GM19467 (cell line): ENCODE data around the gene TCF7L1.
"Not testable (repeated sequence)": the region's sequence is repeated elsewhere in the genome, so short reads cannot be mapped to it uniquely, and the experiment has no call there.

Experiments used
- ATAC-seq: cut with Tn5 transposase; IDR thresholded peaks from one replicate; pipeline ENCODE4 v1.9.1; 2021; ENCODE audit warnings: mild to moderate bottlenecking, moderate library complexity; ENCODE audit not compliant: unreplicated experiment

The TCF7L1 gene

DNA sequence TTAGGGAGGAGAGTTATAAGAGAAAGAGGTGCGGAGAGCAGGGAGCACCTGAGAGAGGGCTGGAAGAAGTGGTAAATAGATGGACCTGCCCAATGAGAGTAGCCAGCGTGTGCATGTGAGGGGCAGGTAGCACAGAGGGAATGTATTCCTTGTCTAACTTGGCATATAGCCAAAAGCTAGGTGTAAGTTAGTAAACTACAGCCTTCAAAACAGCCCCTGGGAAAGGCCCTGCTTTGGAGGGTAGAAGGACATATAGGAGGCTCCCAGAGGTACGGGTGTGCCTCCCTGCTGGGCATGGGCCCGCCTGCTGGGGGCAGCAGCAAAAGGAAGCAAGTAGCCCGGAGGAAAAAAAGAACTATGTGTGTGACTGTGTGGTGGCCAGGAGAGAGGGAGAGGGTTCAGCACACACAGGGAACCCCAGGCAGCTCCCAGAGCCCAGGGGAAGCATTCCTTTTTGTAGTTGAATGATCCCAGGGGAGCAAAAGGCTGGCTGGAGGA is 48.0 kb downstream of the TCF7L1 start:
- no peak for ATAC-seq

DNA sequence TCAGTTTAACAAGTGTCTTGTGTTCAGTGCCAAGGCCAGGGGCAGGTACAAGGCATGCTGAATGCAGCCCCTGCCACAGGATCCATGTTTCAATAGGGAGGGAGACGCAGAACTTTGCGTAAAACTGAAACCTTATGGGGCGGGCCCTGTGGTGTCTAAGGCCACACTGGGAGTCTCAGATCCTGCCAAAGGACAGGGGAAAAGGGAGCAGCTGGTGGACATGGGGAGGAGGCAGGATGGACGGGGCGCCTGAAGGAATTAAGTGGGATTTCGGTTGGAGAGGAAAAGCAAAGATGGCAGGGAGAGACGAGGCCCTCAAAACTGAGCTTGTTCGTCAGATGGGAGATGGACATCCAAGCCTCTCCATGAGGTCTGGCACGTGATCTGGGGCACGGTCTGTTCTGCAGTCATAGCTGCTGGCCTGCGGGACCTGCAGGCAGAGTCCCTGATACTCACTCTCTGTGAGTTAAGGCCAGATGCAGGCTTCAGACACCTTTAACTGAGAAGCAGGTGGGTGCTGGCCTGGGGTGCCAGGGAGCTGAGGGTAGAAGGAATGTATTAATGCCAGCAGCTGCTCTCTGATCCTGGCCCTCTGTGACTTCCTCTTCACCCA is 48.8 kb downstream of the TCF7L1 start:
- ATAC-seq = no peak

- no peak for ATAC-seq
Measured at GRCh38 chr2:85183076-85183475, 49.9 kb downstream of the TCF7L1 start.

DNA sequence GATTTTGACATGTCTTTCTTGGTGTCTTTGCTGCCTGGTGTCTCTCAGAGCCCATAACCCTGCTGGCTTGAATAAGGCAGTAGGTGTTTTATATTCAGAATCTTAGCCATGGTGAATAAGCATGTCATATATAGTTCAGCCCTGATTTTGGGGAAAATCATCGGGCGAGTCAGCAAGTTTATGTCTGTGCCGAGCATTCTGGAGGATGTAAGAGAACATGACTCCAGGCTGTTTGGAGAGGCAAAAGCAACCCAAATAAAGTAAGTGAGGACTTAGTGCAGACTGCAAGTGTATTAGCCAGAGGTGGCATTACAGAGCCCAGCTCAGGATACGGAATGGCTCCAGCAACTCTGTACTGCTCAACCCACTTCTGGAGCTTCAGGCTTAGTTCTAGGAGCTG is 50.3 kb downstream of the TCF7L1 start:
- ATAC-seq = no peak

GRCh38 chr2:85184231-85184630 is 51.0 kb downstream of the TCF7L1 start:
- no peak for ATAC-seq

DNA sequence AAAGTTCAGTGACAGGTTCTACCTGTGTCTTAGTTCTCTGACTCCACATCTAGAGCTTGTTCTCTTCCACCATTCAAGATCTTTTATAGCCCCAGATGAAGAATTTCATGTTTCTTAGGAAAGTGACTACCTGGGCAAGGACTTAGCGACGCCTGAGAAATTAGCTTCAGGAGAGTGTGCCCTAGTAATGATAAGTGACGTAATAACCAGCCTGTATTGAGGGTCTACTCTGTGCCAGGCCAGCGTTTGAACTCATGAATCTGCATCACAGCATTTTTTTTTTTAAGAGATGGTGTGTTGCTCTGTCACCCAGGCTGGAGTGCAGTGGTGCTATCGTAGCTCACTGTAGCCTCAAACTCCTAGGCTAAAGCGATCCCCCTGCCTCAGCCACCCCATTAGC is 51.8 kb downstream of the TCF7L1 start:
- ATAC-seq = no peak

GRCh38 chr2:85185431-85185940 is 52.3 kb downstream of the TCF7L1 start:
- no peak for ATAC-seq

- no peak for ATAC-seq
Measured at GRCh38 chr2:85187069-85187468, 53.9 kb downstream of the TCF7L1 start.

GRCh38 chr2:85188852-85189251 is 55.7 kb downstream of the TCF7L1 start:
- ATAC-seq = no peak

DNA sequence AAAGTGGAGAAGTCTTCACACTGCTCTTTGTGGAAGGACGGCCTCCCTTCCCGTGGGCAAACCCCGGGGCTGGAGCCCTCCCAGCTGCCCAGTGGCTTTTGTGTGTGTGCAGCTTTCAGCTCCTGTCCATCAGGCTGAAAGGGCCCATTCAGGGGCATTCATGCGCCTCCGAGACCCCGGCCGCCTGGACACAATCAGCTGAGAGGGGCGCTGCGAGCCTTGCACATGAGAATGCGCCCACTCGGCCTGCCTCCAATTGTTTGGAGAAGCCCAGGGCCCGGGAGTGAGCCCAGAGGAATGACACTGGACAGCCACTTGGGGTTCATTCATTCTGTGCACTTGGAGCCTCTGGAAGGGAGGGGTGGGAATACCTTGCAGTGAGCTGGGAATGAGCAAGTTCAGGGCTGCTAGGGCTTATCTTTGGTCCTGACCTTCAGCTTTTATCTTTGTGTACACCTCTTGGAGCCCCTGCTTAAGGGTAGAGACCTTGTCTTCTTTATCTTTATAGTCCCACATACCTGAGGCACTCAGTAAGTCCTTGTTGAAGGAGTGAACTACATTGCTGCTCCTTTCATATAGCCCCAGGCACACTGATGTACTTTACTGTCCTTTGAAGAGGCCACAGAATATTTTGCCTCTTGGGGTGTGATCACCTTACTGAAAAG is 56.5 kb downstream of the TCF7L1 start:
- ATAC-seq = no peak

- ATAC-seq = no peak
Measured at GRCh38 chr2:85191157-85191556, 58.0 kb downstream of the TCF7L1 start.

DNA sequence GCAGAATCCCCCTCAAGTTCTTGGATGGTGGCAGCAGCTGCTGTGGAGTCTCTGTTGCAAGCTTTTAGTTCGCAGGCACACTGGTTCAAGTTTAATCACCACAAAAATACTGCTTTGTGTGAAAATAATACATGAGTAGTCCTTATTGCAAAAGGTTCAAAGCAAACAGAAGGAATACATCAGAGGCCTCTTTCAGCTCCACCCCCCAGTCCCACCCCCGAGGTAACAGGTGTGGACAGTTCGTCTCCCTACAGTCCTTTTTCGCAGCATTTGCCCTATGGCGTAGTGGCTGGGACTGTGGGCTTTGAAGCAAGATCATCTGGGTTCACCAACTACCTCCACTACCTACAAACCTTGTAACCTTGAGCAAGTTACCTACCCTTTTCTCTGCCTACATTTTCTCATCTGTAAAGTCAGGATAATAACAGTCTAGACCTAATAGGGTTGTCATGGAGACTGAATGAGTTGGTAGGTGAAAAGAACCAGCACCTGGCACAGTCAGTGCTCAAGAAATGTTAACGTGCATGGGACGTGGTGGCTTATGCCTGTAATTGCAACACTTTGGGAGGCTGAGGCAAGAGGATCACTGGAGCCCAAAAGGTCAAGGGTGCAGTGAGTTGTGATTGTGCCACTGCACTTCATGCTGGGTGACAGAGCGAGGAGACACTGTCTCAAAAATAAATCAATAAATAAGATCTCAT is 61.7 kb downstream of the TCF7L1 start:
- ATAC-seq = no peak

DNA sequence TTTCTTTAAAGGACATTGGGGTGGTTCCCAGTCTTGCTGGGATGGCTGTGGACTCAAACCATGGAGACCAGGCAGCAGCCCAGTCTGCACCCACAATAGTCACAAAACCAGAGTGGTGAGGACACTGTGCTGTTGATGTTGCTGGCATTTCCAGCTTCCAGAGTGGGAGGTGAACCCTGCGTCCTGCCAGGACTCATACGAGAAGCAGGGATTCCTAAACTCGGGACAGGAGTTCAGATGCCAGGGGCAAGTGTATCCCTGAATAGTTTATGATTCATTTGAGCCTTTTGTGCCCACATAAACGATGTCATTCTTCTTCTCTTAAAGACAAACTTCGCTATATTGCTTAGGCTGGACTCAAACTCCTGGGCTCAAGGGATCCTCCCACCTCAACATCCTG is 62.8 kb downstream of the TCF7L1 start:
- no peak for ATAC-seq

DNA sequence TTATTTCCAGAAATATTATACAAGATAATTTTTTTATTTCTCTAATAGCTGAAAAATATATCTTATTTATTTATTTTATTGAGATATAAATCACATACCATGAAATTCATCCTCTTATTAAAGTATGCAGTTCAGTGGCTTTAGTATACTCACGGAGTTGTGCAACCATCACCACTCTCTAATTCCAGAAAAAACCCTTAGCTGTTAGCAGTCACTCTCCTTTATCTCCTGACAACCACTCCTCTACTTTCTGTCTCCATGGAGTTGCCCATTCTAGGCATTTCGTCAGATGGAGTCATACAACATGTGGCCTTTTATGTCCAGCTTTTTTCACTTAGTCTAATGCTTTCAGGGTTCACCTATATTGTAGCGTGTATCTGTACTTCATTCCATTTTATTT is 66.5 kb downstream of the TCF7L1 start:
- ATAC-seq = no peak

DNA sequence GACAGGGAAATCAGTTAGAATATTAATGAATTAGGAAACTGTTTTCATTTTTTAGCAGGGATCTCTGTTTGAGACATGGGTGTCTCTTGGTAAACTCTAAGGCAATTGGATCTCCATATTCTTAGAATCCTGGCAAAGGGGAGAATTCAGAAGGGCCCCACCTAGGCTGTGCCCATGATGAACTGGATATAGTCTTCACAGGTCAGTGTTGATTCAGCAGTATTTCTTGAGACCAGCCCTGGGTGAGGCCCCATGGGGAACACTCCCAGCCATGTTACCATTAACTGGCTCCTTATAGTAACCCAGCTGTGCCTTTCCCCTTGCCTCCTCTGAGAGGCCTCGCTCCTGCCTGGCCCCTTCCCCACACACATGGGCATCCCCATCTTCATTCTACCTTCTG is 76.7 kb downstream of the TCF7L1 start:
- ATAC-seq = no peak

DNA sequence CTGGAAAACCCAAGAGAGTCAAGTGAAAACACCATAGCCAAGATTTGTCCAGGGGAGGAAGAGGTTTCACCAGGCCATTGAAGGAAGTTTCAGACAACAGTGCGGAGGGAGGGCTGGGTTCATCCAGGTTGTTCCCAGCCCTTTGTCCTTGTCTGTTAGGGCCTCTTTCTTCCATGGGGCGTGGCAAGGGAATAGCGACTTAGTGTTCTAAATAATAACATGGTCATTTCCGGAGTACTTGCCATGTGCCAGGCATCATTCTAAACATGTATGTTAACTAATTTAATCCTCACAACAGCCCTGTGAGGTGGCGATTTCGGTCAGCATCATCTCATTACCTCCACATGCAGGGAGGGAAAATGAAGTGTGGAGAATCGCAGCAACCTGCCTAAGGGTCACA is 77.3 kb downstream of the TCF7L1 start:
- ATAC-seq = no peak

- not testable (repeated sequence) for ATAC-seq
Measured at GRCh38 chr2:85211606-85212005, 78.4 kb downstream of the TCF7L1 start.

GRCh38 chr2:85212841-85213240 is 79.6 kb downstream of the TCF7L1 start:
- ATAC-seq = no peak

GRCh38 chr2:85213404-85213803 is 80.2 kb downstream of the TCF7L1 start:
- ATAC-seq = no peak

GRCh38 chr2:85213901-85214512 is 80.8 kb downstream of the TCF7L1 start:
- no peak for ATAC-seq

DNA sequence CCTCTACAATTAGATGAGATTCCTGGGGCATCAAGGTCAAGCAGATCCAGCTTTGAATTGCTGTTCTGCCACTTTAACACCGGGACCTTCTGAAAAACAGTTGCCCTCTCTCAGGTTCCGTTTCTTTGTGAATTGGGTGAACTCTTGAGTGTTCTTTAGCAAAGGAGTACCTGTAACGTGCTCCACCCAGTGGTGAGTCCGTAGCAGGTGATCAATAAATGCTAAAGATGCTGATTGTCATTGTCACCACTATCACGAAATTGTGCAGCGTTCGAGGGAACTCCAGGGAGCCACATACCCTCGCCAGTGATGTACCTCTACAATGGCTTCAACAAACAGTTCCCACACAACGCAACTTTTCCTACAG is 81.9 kb downstream of the TCF7L1 start:
- no peak for ATAC-seq
